A549 treated with AZD9567 at 1 μM for 4 hours (cell line): ENCODE data around the gene FAAP100. TPM values are rescaled to one million over a fixed set of nuclear protein-coding genes. Genes with fewer than 3 reads are reported as not detected.

ENCODE experiments used
- total RNA-seq: library from RNA; stranded (reverse); fragments of 200-300 nt; extraction: Qiagen RNA extraction; gene quantifications from 5 replicates; pipeline ENCODE4 v1.2.3, GENCODE V29; 2022; ENCODE audit not compliant: insufficient read depth

Gene FAAP100, protein sequence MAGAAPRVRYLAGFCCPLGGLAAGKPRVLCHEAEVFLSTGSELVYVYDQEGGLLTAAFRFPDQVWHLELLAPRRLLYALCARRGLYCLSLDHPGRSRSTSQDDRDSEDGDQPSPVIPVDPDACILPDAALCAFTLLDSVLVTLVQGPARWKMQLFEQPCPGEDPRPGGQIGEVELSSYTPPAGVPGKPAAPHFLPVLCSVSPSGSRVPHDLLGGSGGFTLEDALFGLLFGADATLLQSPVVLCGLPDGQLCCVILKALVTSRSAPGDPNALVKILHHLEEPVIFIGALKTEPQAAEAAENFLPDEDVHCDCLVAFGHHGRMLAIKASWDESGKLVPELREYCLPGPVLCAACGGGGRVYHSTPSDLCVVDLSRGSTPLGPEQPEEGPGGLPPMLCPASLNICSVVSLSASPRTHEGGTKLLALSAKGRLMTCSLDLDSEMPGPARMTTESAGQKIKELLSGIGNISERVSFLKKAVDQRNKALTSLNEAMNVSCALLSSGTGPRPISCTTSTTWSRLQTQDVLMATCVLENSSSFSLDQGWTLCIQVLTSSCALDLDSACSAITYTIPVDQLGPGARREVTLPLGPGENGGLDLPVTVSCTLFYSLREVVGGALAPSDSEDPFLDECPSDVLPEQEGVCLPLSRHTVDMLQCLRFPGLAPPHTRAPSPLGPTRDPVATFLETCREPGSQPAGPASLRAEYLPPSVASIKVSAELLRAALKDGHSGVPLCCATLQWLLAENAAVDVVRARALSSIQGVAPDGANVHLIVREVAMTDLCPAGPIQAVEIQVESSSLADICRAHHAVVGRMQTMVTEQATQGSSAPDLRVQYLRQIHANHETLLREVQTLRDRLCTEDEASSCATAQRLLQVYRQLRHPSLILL
- 16.0 to 28.1 TPM (median 27.5 TPM) in 5 replicates for total RNA-seq

DNA sequence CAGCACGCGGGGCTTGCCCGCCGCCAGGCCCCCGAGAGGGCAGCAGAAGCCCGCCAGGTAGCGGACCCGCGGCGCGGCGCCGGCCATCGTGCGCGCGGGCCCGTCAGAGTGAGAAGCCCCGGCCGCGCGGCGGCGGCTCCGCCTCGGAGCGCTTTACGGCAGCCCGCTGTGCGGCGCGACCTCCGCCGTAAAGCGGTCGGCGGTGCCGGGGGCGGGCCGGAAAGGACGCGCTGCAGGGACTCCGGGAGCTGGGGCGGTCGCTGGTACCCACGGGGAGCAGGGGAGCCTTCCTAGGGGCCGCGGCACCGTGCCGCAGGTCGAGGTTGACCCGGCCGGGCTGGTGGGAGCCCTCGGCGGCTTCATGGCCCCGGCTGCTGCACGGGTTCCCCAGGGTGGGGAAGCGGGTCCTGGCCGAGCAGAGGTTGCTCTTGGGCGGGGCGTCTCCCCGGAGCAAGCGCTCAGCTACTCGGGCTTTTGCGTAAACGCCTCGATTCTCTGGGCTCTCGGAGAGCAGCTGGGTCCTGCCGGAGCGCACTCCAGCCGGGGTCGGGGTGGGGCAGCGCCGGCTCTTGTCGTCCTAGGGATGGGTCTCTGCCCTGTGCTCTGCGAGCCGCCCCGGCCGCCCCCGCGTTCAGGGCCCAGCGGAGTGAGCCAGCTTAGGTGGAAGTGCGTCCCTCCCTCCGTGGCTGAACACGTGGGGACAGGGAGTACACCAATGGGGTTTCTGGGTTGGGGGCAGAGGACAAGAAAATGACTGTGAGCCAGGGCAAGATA, at the start of gene FAAP100:
TSS of gene FAAP100 (minus strand) at position 110 of the 774 bp plus-strand sequence. CDS start at position 87, 23 bp downstream.

DNA sequence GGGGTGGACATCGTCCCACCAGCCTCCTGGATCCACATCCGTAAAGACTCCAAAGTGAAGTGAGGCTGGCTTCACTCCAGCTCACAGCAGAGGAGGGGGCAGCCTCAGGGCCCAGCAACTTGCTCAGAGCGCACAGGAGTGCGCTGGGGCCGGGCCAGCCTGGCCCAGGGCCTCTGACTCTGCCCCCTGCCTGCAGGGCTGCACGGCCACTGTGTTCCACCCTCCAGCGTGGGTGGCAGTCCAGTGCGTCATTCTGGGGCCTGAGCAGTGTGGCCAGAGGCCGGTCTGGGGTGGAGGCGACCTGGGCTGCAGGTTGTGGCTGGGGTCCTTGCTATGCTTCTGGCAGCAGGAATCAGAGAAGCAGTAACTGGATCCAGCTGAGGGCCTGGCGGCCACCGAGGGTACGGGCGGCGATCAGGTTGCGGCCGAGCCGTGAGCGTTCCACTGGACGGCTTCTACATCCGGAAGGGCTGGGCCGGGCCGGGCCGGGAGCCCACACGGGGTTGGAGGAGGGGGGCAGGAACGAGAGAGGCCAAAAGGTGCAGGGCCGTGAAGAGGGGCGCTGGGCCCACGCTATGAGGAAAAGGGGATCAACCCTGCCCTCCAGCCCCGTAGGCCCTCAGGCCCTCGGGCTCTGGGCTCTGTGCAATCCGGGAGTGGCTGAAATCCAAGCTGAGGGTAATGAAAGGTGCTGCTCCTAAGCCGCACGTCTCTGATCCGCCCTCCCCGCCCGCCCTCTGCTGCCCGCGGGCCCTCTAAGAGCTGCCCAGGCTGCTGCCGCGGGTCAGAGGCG, 24.4 kb downstream of the FAAP100 start, which contains the start of gene FSCN2:
TSS of gene FSCN2 (plus strand) at position 787 of the 793 bp plus-strand sequence. CDS start 155 bp downstream, outside the sequence.

DNA sequence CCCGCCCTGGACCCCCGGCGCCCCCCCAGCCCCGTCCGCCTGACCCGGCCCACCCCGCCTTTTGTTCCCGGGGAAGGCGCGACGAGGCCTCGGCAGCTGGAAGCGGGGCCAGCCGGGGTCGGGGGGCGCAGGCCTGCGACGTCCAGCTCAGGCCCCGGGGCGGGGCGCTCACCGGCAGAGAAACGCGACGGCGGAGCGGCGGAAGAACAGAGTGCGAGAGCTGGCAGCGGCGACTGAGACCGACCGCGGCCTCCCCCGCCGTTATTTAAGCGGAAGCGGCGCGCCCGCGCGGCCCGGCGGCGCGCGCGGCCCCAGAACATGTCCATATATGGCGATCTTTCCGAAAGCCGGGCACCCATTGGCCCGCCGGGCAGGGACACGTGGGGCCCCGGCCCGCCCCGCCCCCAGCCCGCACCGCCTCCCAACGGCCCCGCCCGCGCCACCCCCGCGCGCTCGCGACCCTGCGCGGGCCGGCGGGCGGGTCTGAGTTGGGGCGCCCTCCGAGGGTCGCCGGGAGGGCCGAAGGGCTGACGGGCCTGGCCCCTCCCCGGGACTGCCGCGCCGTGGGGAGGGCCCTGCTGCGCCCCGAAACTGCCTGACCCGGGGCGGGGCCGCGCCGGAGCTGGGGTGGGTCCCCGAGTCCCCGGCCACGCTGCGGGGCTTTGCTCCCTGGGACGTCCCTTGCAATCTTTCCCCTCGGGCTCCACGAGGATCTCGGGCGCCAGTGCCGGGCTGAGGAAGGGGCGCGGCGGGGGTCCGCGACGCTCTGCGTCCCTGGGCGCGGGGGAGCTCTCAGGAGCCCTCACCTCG, 39.4 kb downstream of the FAAP100 start, which contains the start of gene ACTG1:
TSS of gene ACTG1 (minus strand) at position 238 of the 810 bp plus-strand sequence. CDS start 445 bp downstream, outside the sequence.

Other genes starting within 250 kb of the FAAP100 start
- 5.2 to 9.7 TPM (median 7.6 TPM) in 5 replicates for gene BAHCC1, start 156.9 kb downstream of the FAAP100 start, total RNA-seq
- 5,191 to 8,158 TPM (median 5,456 TPM) in 5 replicates for gene ACTG1, start 39.6 kb downstream of the FAAP100 start, total RNA-seq
- 0.91 to 1.4 TPM (median 1.1 TPM) in 4 of 5 replicates, not detected in the other for gene FSCN2, start 24.0 kb downstream of the FAAP100 start, total RNA-seq
- gene NPLOC4, start 84.8 kb upstream of the FAAP100 start, total RNA-seq: 88.7 to 101 TPM (median 98.7 TPM) in 5 replicates
- 4.2 to 5.2 TPM (median 4.8 TPM) in 5 replicates for gene TSPAN10, start 84.8 kb upstream of the FAAP100 start, total RNA-seq
- 1.8 to 2.8 TPM (median 2.2 TPM) in 4 of 5 replicates, not detected in the other for gene PDE6G, start 104.2 kb upstream of the FAAP100 start, total RNA-seq
- gene OXLD1, start 114.3 kb upstream of the FAAP100 start, total RNA-seq: 29.0 to 66.0 TPM (median 60.7 TPM) in 5 replicates
- gene CCDC137, start 114.4 kb upstream of the FAAP100 start, total RNA-seq: 51.6 to 68.7 TPM (median 63.4 TPM) in 5 replicates
- gene ARL16, start 131.4 kb upstream of the FAAP100 start, total RNA-seq: 42.6 to 53.2 TPM (median 50.4 TPM) in 5 replicates
- 127 to 213 TPM (median 208 TPM) in 5 replicates for gene HGS, start 131.7 kb upstream of the FAAP100 start, total RNA-seq
- 183 to 322 TPM (median 292 TPM) in 5 replicates for gene MRPL12, start 151.0 kb upstream of the FAAP100 start, total RNA-seq
- gene SLC25A10, start 159.9 kb upstream of the FAAP100 start, total RNA-seq: 41.8 to 47.4 TPM (median 45.7 TPM) in 5 replicates